Lower leg skin (tissue), 4 donors: ENCODE data around the gene FAM234A. TPM values are rescaled to one million over a fixed set of nuclear protein-coding genes. Genes with fewer than 3 reads are reported as not detected.

Source experiments
- DNase-seq, 2 donors: peaks; one replicate each; pipeline ENCODE4 v3.0.0-alpha.2; 2019; ENCODE audit warnings: low spot score in 2 of 2
- H3K4me3 ChIP-seq: fragments of 200-600 bp; sonication (generic); 2 replicates; pipeline ENCODE4 v1.5.1; 2017; ENCODE audit warnings: mild to moderate bottlenecking, low read depth; ENCODE audit not compliant: poor library complexity, severe bottlenecking
- CTCF ChIP-seq, 3 donors: fragments of 450-650 bp; IDR thresholded peaks; one replicate each; pipeline ENCODE4 v1.5.1; 2016; ENCODE audit warnings: antibody characterized with exemption in 3 of 3, mild to moderate bottlenecking in 3 of 3, moderate library complexity in 2 of 3
- POLR2A ChIP-seq, 2 donors: fragments of 450-650 bp; IDR thresholded peaks; one replicate each; pipeline ENCODE4 v1.6.1; 2016 to 2017; ENCODE audit warnings: antibody characterized with exemption in 2 of 2, mild to moderate bottlenecking in 1 of 2, moderate library complexity in 1 of 2
- WGBS, 2 donors: methylation state at CpG; one replicate each; pipeline ENCODE4 v1.1.5; 2018; 5-methylcytosine and 5-hydroxymethylcytosine counted together
- intact Hi-C: fragments of 100-400 bp; cut with DNase I; formaldehyde crosslinking; loops from one replicate; pipeline ENCODE4 v1.15.0; 2023; ENCODE audit warnings: low total_unique reads
- total RNA-seq, 4 donors: library from RNA; depleted of rRNA; stranded (reverse); fragments of >200 nt; gene quantifications; one replicate each; pipeline ENCODE4 v1.1.0, GENCODE V29; 2016

Gene FAM234A
- total RNA-seq, 4 donors from 2014 or later, result 61.4 to 123 (median 110) TPM

GRCh38 chr16:290681-291405 lies 56.2 kb downstream of the FAM234A start:
- DNase-seq, result no peak
- WGBS, 2 donors, result 92 to 94% methylated on average over 39 to 46 of the region's 50 CpGs
- no peak for TF ChIP-seq POLR2A (IDR thresholded peaks at IDR 0.05)
- no peak for TF ChIP-seq CTCF (IDR thresholded peaks at IDR 0.05)
- intact Hi-C loops, result no loop called here
- no peak overlapping the region for H3K4me3 ChIP-seq

GRCh38 chr16:291539-291938 lies 56.9 kb downstream of the FAM234A start:
- TF ChIP-seq CTCF (IDR thresholded peaks at IDR 0.05) (no peak), POLR2A (IDR thresholded peaks at IDR 0.05) (no peak)
- DNase-seq, result no peak
- intact Hi-C loops, result no loop called here
- 88 to 95% methylated on average over 8 to 17 of the region's 17 CpGs for WGBS, 2 donors
- no peak overlapping the region for H3K4me3 ChIP-seq

GRCh38 chr16:293043-293775 lies 58.6 kb downstream of the FAM234A start:
- H3K4me3 ChIP-seq, result no peak overlapping the region
- no peak for DNase-seq
- WGBS, 2 donors, result 91 to 96% methylated on average over 28 to 32 of the region's 32 CpGs
- intact Hi-C loops, result no loop called here
- no peak for TF ChIP-seq CTCF (IDR thresholded peaks at IDR 0.05)
- no peak for TF ChIP-seq POLR2A (IDR thresholded peaks at IDR 0.05)

- intact Hi-C loops, result no loop called here
Observed at GRCh38 chr16:296276-296675, 61.7 kb downstream of the FAM234A start.

GRCh38 chr16:296806-297510 lies 62.3 kb downstream of the FAM234A start:
- DNase-seq, result no peak
- intact Hi-C loops, result no loop called here
- 59 to 77% methylated on average over 21 to 37 of the region's 37 CpGs for WGBS, 2 donors
- TF ChIP-seq POLR2A (IDR thresholded peaks at IDR 0.05), result no peak
- no peak for TF ChIP-seq CTCF (IDR thresholded peaks at IDR 0.05)
- H3K4me3 ChIP-seq, result no peak overlapping the region

More at GRCh38 chr16:296276-296675, 61.7 kb downstream of the FAM234A start:
- no peak for DNase-seq
- 88 to 100% methylated on average over 2 to 13 of the region's 14 CpGs for WGBS, 2 donors
- TF ChIP-seq CTCF (IDR thresholded peaks at IDR 0.05) (no peak), POLR2A (IDR thresholded peaks at IDR 0.05) (no peak)
- H3K4me3 ChIP-seq, result no peak overlapping the region
